ENCODE measurements around the gene CLINT1. TPM values are rescaled to one million over a fixed set of nuclear protein-coding genes. Genes with fewer than 3 reads are reported as not detected.

Gene CLINT1
- total RNA-seq, 2 experiments from 2014 or later: 74.8 to 76.2 TPM

GRCh38 chr5:157772127-157772526 lies 86.8 kb downstream of the CLINT1 start:
- ChIA-PET CTCF (interaction anchor here (0.7 kb wide), 1 partner anchor 104 kb away, joined by 3 read pairs; no protein-coding TSS in a partner anchor), POLR2A (no interaction called here)

GRCh38 chr5:157770665-157771064 lies 88.3 kb downstream of the CLINT1 start:
- ChIA-PET CTCF (no interaction called here), POLR2A (no interaction called here)

- ChIA-PET POLR2A (no interaction called here), CTCF (no interaction called here)
Measured at GRCh38 chr5:157767689-157768088, 91.3 kb downstream of the CLINT1 start.

GRCh38 chr5:157766902-157767301 lies 92.0 kb downstream of the CLINT1 start:
- ChIA-PET POLR2A (no interaction called here), CTCF (no interaction called here)

- POLR2A ChIA-PET: no interaction called here
- CTCF ChIA-PET: no interaction called here
Measured at GRCh38 chr5:157766442-157766841, 92.5 kb downstream of the CLINT1 start.

- ChIA-PET CTCF (no interaction called here), POLR2A (no interaction called here)
Measured at GRCh38 chr5:157764531-157764930, 94.4 kb downstream of the CLINT1 start.

- POLR2A ChIA-PET: no interaction called here
- CTCF ChIA-PET: interaction anchor here (0.6 to 2.3 kb wide), 3 partner anchors 90 to 233 kb away, joined by 3 to 8 read pairs (median 5); no protein-coding TSS in a partner anchor
Measured at GRCh38 chr5:157761690-157762621, 97.0 kb downstream of the CLINT1 start.

- ChIA-PET CTCF (no interaction called here), POLR2A (no interaction called here)
Measured at GRCh38 chr5:157758706-157759105, 100.2 kb downstream of the CLINT1 start.

- POLR2A ChIA-PET: no interaction called here
- CTCF ChIA-PET: no interaction called here
Measured at GRCh38 chr5:157756122-157756521, 102.8 kb downstream of the CLINT1 start.

GRCh38 chr5:157750320-157750719 lies 108.6 kb downstream of the CLINT1 start:
- POLR2A ChIA-PET: no interaction called here

GRCh38 chr5:157749462-157749799 lies 109.5 kb downstream of the CLINT1 start:
- POLR2A ChIA-PET: interaction anchor here (0.8 kb wide), 1 partner anchor 398 kb away, joined by 3 read pairs; no protein-coding TSS in a partner anchor

More at GRCh38 chr5:157750320-157750719, 108.6 kb downstream of the CLINT1 start:
- CTCF ChIA-PET: no interaction called here

GRCh38 chr5:157748760-157749461 lies 110.0 kb downstream of the CLINT1 start:
- POLR2A ChIA-PET: interaction anchor here (0.8 kb wide), 1 partner anchor 397 kb away, joined by 3 read pairs; no protein-coding TSS in a partner anchor
- CTCF ChIA-PET: interaction anchor here (0.6 kb wide), 1 partner anchor 301 kb away, joined by 3 read pairs; no protein-coding TSS in a partner anchor

More at GRCh38 chr5:157749462-157749799, 109.5 kb downstream of the CLINT1 start:
- CTCF ChIA-PET: no interaction called here

- ChIA-PET CTCF (interaction anchor here (0.8 kb wide), 1 partner anchor 398 kb away, joined by 3 read pairs; no protein-coding TSS in a partner anchor), POLR2A (interaction anchor here (0.6 kb wide), 1 partner anchor 395 kb away, joined by 5 read pairs; no protein-coding TSS in a partner anchor)
Measured at GRCh38 chr5:157747766-157748700, 110.9 kb downstream of the CLINT1 start.

- ChIA-PET POLR2A (interaction anchor here (0.6 kb wide), 1 partner anchor 394 kb away, joined by 5 read pairs; no protein-coding TSS in a partner anchor), CTCF (interaction anchor here (0.8 kb wide), 1 partner anchor 398 kb away, joined by 3 read pairs; no protein-coding TSS in a partner anchor)
Measured at GRCh38 chr5:157747173-157747740, 111.7 kb downstream of the CLINT1 start.

GRCh38 chr5:157745041-157745456 lies 113.9 kb downstream of the CLINT1 start:
- POLR2A ChIA-PET: no interaction called here
- CTCF ChIA-PET: interaction anchor here (0.5 to 2.3 kb wide), 2 partner anchors 34 to 273 kb away, joined by 3 to 6 read pairs; no protein-coding TSS in a partner anchor

- CTCF ChIA-PET: interaction anchor here (0.6 to 2.3 kb wide), 15 partner anchors 12 to 312 kb away, joined by 3 to 16 read pairs (median 5); partner anchors contain the start of gene THG1L
- POLR2A ChIA-PET: interaction anchor here (0.9 kb wide), 1 partner anchor 49 kb away, joined by 3 read pairs; no protein-coding TSS in a partner anchor
Measured at GRCh38 chr5:157744051-157745011, 114.6 kb downstream of the CLINT1 start.
